HG03460 (cell line): ENCODE measurements around the gene PTPN18.
"Not testable (repeated sequence)": the region's sequence is repeated elsewhere in the genome, so short reads cannot be mapped to it uniquely, and the experiment has no call there.

ENCODE experiments used
- ATAC-seq: cut with Tn5 transposase; IDR thresholded peaks from one replicate; pipeline ENCODE4 v1.9.1; 2021; ENCODE audit not compliant: unreplicated experiment

The PTPN18 gene

DNA sequence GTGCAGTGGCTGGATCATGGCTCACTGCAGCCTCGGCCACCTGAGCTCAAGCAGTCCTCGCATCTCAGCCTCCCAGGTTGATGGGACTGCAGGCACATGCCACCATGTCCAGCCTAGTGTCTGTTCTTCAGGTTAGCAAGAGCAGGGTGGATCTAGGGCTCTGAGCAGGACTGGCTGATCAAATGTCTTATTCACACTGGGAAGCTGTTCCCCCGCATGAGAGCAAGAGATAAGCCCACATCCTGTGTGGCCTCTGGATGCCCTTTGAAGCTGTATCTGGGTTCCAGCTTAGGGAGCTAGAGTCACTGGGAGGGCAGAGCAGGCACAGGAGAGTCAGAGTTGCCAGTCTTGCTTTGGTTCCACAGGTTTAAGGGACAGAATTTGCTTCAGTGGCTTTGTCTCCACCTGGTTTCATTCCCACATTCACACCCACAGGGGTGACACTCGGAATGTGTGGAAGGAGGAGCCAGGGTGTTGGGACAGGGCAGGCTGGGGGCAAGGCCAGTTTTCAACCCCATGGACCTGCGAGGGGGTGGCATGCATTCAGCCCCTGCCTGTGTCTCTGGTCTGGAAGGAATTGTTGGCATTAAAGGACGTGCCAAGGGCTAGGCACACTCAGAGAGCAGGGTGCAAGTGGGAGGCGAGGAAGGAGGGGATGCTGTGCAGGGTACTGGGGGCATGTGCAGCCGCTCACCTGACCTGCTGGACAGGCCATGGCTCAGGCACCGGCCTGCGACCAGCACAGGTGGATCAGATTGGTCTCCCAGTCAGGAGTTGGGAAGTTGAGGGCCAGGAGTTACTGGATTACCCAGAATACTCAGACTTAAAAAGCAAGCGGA lies 24.5 kb downstream of the PTPN18 start:
- no peak for ATAC-seq

DNA sequence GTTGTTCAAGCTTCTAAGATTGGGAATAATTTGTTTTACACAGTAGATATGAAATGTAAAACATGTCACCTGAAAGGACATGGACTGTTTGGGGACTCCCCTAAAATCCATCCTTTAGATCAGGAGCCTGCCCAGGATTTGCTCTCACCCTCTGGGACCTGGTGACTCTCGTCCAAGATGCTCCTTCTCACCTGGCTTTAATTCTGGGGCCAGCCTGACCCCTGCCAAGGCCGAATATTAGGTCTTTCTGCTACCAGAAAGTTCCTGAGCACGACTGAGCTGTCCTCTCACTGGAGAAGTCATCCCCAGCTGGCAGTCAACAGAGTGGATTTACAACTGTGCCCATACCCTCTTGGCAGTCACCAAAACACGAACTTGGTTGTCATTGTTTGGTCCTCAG lies 25.3 kb downstream of the PTPN18 start:
- ATAC-seq, result no peak

GRCh38 chr2:130381619-130382018 lies 25.8 kb downstream of the PTPN18 start:
- no peak for ATAC-seq

GRCh38 chr2:130382313-130382917 lies 26.6 kb downstream of the PTPN18 start:
- ATAC-seq, result no peak

- ATAC-seq, result peak; percentile 47
Measured at GRCh38 chr2:130385709-130386108, 29.9 kb downstream of the PTPN18 start.

GRCh38 chr2:130387071-130387400 lies 31.2 kb downstream of the PTPN18 start:
- no peak for ATAC-seq

DNA sequence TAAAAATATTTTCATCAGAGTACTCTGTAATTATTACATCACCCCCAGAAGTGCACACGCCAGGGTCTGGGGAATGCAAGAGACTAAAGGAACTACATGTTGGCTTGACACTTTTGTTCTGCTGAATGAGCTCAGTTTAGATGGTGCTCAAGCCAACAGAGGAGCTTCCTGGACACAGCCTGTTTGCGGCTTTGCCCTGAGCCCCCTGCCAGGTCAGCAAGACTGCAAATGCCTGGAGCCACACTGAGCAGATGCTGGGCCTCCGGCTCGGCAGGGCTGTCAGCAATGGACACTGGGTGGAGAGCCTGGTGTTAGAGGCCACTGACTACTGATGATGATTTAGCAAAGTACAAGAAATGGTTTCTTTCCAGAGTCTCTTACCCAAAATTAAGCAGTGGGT lies 31.9 kb downstream of the PTPN18 start:
- ATAC-seq, result no peak

GRCh38 chr2:130388221-130388907 lies 32.5 kb downstream of the PTPN18 start:
- ATAC-seq, result no peak

DNA sequence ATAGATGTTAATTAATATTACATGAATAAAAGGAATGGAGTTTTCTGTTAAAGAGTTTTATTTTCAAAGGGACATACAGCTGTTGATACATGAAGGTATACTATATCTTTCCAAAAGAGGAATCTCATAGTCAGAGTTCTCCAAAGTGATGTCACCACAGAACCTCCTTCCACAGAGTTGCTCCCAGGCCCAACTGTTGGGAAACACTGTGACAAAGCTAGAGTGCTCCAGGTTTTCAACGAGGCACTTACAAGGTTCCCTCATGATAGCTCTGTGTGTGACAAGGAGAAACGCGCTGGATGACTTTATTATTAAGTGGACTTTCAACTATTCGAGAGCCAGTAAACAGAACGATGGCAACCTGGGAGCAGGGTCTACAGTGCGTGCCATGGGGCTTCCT lies 33.5 kb downstream of the PTPN18 start:
- no peak for ATAC-seq

DNA sequence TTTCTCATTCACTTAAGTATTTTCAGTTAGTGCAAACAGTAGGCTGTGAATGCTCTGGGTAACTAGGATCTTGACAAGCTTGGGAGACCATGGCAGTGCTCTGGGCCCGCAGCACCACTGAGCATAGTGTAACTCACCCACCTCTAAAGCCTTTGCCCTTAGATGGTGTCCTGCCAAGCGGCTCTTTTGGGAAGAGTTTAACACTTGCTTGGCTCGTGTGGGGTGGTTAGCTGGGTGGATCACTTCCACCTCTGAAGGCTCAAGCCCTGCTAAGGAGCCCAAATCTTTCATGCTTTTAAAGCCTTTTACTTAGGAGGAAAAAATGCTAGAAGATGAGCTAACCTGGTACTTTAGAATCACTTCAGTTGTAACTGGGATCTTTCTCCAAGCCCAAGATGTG lies 33.9 kb downstream of the PTPN18 start:
- ATAC-seq, result no peak

GRCh38 chr2:130390460-130391057 lies 34.7 kb downstream of the PTPN18 start:
- no peak for ATAC-seq

DNA sequence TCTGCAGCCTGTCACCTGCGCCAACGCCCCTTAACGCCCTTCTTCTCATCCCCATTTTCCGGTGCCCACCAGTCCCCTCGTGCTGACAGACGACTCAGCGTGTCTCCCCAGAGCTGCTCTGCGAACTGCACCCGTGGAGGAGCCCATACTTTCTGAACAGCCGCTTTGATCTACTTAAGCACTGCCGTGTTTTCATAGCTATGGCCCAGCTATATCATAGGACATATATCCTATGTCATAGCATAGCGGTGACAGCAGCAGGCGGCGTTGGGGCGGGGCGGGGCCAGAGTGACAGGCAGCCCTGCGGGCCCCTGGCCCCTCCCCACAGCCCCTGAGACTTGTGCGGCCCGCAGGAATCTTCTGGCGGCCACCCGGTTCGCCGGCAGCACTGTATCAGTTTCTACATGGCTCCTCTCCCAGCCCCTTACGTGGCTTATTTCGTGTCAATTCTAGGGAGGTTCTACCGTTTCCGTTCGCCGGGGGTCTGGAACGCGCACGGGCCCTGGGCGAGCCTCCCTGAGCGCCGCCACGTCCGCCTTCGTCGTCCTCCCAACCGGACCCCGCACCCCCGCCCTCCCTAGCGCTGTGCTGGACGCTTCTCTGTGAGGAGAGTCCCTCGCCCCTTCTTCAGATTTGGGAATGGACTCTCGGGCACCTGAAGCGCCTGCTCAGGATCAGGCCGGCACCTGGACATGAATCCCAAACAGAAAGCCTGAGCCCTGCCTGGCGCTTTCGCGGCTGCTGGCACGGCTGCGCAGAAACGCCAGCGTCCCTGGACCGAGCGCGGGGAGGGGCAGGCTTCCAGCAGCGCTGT lies 35.4 kb downstream of the PTPN18 start:
- peak; percentile 89 for ATAC-seq

DNA sequence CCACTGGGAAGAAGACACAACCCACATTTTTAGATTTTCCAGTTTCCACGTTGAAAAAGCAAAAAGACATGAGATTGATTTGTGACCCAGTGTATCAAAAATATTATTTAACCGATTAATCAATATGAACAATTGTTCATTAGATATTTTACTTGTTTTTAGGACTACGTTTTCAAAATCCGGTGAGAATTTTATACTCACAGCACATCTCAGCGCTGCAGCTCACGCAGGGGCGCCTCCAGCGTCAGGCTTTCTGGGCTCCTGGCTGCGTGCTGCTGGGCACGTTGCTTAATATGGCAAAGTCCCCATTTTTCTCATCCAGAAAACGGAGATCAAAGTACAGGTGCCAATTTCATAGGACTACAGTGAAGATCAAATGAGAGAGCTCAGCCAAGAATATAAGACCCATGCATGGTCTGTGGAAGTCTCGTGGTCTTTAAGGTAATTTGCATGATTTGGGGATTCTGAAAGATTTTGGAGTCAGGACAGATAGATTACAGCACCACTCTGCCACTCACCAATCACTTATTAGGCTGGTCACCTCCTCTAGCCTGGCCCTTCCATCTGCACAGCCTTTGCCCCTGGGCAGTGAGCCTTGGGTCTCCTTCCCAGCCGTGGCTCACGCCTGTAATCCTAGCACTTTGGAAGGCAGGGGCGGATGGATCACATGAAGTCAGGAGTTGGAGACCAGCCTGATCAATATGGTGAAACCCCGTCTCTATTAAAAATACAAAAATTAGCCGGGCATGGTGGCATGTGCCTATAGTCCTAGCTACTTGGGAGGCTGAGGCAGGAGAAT lies 36.2 kb downstream of the PTPN18 start:
- ATAC-seq, result no peak

DNA sequence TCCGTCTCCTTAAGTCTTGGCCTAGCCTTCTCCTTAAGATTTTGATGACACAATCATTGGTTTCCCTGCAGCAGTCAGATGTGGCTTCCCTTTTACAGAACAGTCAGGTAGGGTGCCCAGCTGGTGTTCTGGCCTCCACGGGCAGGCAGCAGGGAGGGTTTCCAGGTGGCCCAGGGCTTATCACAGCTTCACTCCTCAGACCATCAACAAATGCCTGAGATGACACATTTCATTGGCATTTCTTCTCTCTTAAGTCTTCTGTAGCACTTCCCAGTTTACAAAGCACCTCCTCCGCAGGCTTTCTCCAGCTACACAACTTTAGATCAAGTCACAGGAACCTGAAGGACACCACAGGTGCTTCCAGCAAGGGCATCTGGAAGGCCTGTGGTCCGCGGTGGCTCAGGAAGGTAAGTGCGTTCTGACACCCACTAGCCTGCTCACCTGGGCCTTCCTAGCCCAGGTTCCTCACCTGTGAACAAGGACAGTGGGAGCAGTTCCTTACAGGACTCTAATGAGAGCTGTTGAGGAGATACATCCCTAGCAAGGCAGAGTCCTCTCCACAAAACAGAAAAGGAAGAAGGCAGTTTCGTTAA lies 37.6 kb downstream of the PTPN18 start:
- no peak for ATAC-seq

DNA sequence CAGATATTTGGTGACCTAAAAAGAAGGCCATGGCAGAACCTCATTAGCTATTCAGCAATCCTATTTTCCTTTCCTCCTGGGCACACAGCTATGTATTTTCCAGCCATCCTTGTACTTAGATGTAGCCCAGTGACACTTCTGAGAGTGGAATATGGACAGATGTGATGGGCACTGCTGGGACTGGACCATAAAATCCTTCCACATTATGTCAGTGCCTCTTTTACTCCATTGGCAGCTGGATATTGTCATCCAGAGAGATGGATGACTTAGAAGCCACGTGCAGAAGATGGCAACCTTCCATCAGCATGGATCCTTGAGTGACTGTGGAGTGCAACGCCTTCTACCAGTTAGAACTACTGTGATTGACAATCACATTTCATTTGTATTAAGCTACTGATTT lies 50.4 kb downstream of the PTPN18 start:
- not testable (repeated sequence) for ATAC-seq

DNA sequence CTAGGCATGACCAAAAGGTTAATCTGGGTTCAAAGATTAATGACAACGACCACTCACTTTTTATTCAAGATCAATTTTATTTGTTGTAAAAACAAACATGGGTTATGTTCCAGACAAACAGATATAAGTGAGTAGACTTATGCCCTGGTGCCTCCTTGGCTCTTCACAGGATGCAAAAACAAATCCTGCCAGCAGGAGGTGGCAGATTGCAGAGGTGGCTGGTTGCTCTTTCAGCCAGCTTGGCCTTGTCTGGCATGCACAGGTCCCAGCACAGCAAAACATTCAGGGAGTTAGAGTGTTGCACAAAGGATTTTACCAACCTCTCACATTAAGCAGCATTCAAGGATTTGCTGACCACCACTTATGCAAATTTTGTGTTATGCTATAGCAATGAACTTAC lies 60.8 kb downstream of the PTPN18 start:
- not testable (repeated sequence) for ATAC-seq

- ATAC-seq, result not testable (repeated sequence)
Measured at GRCh38 chr2:130418845-130419244, 63.0 kb downstream of the PTPN18 start.
